H1 (cell line): ENCODE data around the gene POLR2A.

Experiments
- CTCF ChIP-seq, 3 experiments: IDR thresholded peaks; 1 replicate in 2 of 3; 2 replicates in 1 of 3; pipeline versions ENCODE4 v1.5.1 to v1.6.1; 2011; ENCODE audit warnings: low read length in 3 of 3, mild to moderate bottlenecking in 3 of 3, inconsistent platforms in 2 of 3, low read depth in 1 of 3, moderate library complexity in 1 of 3; ENCODE audit not compliant: insufficient read depth in 1 of 3; ENCODE audit errors: control extremely low read depth in 1 of 3
- GABPA ChIP-seq: IDR thresholded peaks from 2 replicates; pipeline ENCODE4 v1.6.1; 2011; ENCODE audit warnings: mild to moderate bottlenecking, low read length, moderate library complexity, borderline replicate concordance; ENCODE audit not compliant: insufficient read depth
- JUND ChIP-seq: IDR thresholded peaks from 2 replicates; pipeline ENCODE4 v1.6.1; 2011; ENCODE audit warnings: mild to moderate bottlenecking, improper control_type of control experiment, low read length
- POLR2A ChIP-seq, 2 experiments: IDR thresholded peaks; 1 replicate in 1 of 2; 2 replicates in 1 of 2; pipeline ENCODE4 v1.6.1; 2011; ENCODE audit warnings: low read depth in 2 of 2, low read length in 2 of 2, mild to moderate bottlenecking in 2 of 2; ENCODE audit errors: control extremely low read depth in 1 of 2
- POLR2AphosphoS5 ChIP-seq: IDR thresholded peaks from 2 replicates; pipeline ENCODE4 v1.6.1; 2011; ENCODE audit warnings: low read depth, low read length
- SP4 ChIP-seq: IDR thresholded peaks from 2 replicates; pipeline ENCODE4 v1.6.1; 2012; ENCODE audit warnings: low read length, inconsistent platforms

- no peak for TF ChIP-seq CTCF (IDR thresholded peaks at IDR 0.05; ENCODE audit: control extremely low read depth in 1 of 3, insufficient read depth in 1 of 3, low read depth in 1 of 3, low read length in 3 of 3)
- TF ChIP-seq POLR2A (IDR thresholded peaks at IDR 0.05; ENCODE audit: control extremely low read depth in 1 of 2, low read depth in 2 of 2, low read length in 2 of 2): no peak
- no peak for TF ChIP-seq SP4
- TF ChIP-seq GABPA: no peak
- no peak for TF ChIP-seq JUND
- no peak for TF ChIP-seq POLR2AphosphoS5
These were observed 17.6 kb downstream of the POLR2A start for GRCh38 chr17:7501729-7502128.
